ENCODE results near the gene UBA6. TPM values are rescaled to one million over a fixed set of nuclear protein-coding genes. Genes with fewer than 3 reads are reported as not detected.

Gene UBA6
- total and polyA plus RNA-seq, 9 of the 15 experiments (the other 6 are each of a cell fraction or from before 2014, with no cell fraction given): 22.9 to 139 (median 94.6) TPM

GRCh38 chr4:67721770-67722597, 21.0 kb upstream of the UBA6 start (continued):
- TF ChIP-seq E2F1 (CRISPR knock-in tag; IDR thresholded peaks at IDR 0.05) (no peak), CREB1 (IDR thresholded peaks at IDR 0.05) (no peak), CREB1 (CRISPR knock-in tag; IDR thresholded peaks at IDR 0.05) (no peak; the same call in 1 of the 2 replicates), ZNF140 (CRISPR knock-in tag; IDR thresholded peaks at IDR 0.05) (peak; percentile 99), SIRT6 (IDR thresholded peaks at IDR 0.05; ENCODE audit: low read depth, low read length) (no peak), CHAMP1 (IDR thresholded peaks at IDR 0.05) (peak; percentile 78; the same call in 1 of the 2 replicates), ZFP36 (IDR thresholded peaks at IDR 0.05; ENCODE audit: low read depth, low read length, partially characterized antibody) (peak; percentile 53), SAP30 (IDR thresholded peaks at IDR 0.05; ENCODE audit: borderline replicate concordance, insufficient read depth, low read depth, low read length, poor library complexity, severe bottlenecking) (no peak), RB1 (IDR thresholded peaks at IDR 0.05; ENCODE audit: low read depth) (no peak), TFAM (CRISPR knock-in tag; conservative IDR thresholded peaks at IDR 0.05) (no peak), NKRF (IDR thresholded peaks at IDR 0.05; ENCODE audit: borderline replicate concordance) (peak; percentile 63; the same call in 1 of the 2 replicates), MAZ (CRISPR knock-in tag; conservative IDR thresholded peaks at IDR 0.05 in 1 of 2, IDR thresholded peaks at IDR 0.05 in 1 of 2) (peak; percentile 21 to 100; a peak in 3 of 4 replicates), SFPQ (IDR thresholded peaks at IDR 0.05; ENCODE audit: low read depth, low read length) (no peak), E2F4 (CRISPR knock-in tag; IDR thresholded peaks at IDR 0.05; ENCODE audit: low read depth) (no peak), PRPF4 (IDR thresholded peaks at IDR 0.05; ENCODE audit: insufficient read depth, low read depth, low read length, poor library complexity, severe bottlenecking) (no peak), ZNF586 (CRISPR knock-in tag; conservative IDR thresholded peaks at IDR 0.05) (peak; percentile 99), TCF7L2 (IDR thresholded peaks at IDR 0.05; ENCODE audit: low read depth, low read length) (no peak)

All from K562 (cell line).